HG03342 (cell line): ENCODE data around the gene GPR27.

Experiments
- ATAC-seq: cut with Tn5 transposase; IDR thresholded peaks from one replicate; pipeline ENCODE4 v1.9.1; 2021; ENCODE audit warnings: mild to moderate bottlenecking, moderate library complexity; ENCODE audit not compliant: unreplicated experiment

The GPR27 gene

GRCh38 chr3:71728632-71729342, 24.9 kb upstream of the GPR27 start:
- ATAC-seq = no peak

DNA sequence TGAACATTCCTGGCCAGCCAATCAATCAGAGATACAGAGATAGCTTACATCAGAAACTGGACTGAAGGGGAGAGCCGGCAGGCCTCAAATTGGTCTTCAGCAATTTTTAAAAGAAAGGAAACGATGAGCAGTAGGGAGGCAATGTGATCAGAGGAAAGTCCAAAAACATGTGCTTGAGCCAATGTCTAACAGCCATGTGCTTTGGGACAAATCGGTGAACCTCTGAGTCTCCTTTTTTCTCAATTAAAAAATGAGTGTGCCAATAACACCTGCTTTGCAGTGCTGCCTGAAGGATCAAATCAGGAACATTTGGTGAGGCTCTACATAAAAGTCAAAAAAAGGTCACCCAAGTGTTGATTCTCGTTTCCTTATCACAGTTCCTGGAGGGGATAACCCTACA, 21.0 kb upstream of the GPR27 start:
- ATAC-seq = no peak

- no peak for ATAC-seq
Measured at GRCh38 chr3:71733319-71733718, 20.3 kb upstream of the GPR27 start.

GRCh38 chr3:71734881-71735280, 18.8 kb upstream of the GPR27 start:
- ATAC-seq = no peak

DNA sequence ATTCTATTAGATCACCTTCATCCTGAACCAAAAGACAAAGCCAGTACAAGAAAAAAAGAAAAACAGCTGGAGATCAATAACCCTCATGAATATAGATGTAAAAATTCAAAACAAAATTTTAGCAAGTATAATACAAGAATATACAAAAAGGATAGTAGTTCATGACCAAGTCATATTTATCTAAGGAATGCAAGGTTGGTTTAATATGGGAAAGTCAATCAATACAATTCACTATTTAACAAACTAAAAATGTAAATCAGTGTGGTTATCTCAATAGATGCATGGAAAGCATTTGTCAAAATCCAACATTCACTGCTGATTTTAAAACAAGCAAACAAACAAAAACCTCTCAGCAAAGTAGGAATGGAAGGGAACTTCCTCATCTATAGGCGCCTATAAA, 11.0 kb upstream of the GPR27 start:
- no peak for ATAC-seq

GRCh38 chr3:71744738-71745137, 8.9 kb upstream of the GPR27 start:
- no peak for ATAC-seq

DNA sequence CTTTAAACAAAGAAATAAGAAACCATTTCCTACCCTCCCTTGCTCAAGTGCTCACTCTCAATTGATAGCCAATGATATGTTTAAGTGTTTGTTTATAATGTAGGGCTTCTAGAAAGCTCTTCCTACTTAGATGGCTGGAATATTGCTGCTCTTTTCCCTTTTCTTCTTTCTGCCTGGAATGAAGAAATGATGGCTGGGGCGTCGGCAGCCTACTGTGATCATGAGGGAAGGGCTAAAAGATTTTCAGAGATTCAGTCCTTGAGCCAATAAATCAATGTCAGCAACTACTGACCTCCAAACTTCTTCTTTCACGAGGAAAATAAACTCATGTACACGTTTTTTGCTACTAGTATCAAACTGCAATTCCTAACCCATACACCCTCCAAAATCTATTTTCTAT, 2.1 kb upstream of the GPR27 start:
- no peak for ATAC-seq

DNA sequence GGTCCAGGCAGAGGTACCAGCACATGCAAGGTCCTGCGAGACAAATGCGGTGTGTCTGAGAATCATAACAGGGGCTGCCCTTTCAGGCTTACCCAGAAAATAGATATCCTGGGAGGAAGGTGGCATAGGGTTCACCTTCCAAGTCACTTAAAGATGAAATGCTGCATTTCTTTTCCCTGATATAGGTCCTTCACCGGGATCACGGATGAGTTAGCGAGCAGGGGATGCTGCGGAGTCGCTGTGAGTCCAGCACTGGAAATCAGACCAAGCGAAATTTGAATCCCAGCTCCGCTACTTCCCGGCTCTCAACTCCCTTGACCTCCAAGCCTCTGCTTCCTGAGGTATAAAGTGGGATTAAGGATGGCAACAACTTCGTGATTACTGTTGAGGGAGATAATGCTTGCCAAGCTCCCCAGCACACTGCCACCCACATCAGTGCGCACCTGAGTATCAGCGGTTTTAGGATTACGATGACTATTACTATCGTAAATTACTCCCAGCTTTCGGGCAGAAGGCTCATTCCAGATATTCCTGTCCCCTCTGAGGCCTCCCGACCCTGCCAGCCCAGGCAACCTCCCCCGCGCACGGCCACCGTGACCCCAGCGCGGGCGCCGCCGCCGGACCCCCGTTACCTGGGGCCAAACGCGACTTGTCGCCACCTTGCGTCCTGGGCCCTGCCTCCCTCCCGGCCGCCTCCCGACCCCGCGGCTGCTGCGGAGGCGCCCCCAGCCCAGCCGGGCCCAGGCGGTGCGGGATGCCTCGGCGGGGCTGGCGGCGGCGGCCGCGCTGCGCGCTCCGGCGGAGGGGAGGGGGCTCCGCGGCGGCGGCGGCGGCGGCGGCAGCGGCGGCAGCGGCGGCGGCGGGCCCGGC, 589 bp upstream of the GPR27 start:
- ATAC-seq = no peak

GRCh38 chr3:71754610-71755253, 1.1 kb downstream of the GPR27 start:
- ATAC-seq = no peak

- no peak for ATAC-seq
Measured at GRCh38 chr3:71758091-71758490, 4.4 kb downstream of the GPR27 start.

DNA sequence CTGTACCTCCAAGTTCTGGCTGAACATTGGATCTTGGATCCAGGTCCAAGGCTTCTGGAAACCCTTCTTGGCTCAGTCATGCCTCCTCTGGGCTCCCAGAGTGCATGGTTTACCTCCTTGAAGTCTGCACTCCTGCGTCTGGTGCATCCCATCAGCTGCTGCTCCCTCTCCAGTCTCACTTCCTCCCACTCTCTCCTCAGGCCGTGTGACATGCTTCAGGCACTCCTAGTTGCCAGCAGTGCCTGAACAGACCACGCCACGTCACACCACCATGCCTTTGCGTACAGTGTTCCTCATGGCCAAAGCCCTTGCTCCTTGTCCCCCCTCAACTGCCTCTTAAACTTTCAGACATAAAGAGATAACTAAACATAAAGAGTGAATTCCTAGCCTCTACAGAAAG, 5.7 kb downstream of the GPR27 start:
- ATAC-seq = no peak

DNA sequence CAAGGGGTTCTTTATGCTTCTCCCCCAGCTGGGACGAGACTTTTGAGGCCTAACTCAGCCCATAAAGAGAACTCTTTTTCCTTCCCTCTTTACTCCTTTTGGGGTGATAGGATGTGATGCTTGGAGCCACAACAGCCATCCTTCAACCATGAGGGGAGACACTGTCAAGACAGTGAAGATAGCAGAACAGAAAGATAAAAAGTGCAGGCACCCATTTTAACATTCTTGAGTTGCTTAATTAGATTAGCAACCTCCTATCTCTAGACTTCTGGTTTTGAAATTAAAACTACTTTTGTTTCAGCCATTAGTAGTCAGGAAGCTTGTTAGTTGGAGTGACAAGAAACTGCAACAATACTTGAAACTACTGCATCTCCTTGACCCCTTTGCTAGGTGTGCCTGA, 6.5 kb downstream of the GPR27 start:
- ATAC-seq = no peak

GRCh38 chr3:71763426-71763825, 9.8 kb downstream of the GPR27 start:
- ATAC-seq = no peak

DNA sequence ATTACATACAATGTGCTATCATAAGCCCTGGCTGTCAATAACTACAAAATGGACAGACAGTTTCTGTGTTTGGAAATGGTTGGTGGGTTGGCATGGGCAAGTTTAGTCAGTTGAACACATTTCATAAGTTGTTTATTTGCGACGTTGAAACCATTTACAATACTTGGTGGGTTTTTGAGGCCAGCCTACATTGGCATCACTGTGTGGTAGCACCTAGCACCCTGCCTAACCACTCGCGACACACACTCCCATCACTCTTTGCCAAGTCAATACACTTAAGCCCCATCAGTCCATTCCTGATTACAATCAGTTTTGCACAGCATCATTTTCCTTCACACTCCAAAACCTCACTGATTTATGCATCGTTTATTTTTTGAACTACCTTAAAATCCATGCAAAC, 17.5 kb downstream of the GPR27 start:
- ATAC-seq = no peak

DNA sequence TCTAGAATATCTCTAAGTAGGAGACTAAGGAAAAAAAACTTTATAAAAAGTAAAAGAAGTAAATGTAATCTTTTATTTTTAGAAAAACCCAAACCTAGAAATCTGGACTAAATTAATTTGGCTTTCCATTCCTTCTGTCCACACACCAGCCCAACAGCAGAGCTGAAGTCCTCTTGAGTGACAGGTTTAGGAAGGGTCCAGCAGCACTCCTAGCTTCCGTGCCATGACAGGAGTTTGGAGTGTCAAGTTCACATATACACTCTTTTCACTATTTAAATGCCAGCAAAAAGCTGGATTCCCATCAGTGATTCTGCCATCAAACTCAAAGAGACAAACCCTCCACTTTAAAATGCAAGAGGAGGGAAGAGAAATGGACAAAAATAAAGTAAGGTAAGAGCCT, 18.2 kb downstream of the GPR27 start:
- no peak for ATAC-seq

DNA sequence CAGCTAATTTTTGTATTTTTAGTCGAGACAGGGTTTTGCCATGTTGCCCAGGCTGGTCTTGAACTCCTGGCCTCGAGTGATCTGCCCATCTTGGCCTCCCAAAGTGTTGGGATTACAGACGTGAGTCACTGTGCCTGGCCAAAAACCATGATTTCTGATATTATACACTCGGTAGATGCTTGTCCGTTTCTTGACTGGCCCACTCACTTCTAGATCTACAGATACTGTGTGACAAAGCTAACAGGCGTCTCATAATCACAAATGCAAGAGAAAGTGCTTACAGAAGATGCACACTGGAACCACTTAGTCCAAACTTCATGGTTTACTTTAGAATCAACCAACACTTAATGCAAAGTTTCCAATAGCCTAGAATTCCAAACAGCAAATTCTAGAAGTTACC, 22.9 kb downstream of the GPR27 start:
- no peak for ATAC-seq

DNA sequence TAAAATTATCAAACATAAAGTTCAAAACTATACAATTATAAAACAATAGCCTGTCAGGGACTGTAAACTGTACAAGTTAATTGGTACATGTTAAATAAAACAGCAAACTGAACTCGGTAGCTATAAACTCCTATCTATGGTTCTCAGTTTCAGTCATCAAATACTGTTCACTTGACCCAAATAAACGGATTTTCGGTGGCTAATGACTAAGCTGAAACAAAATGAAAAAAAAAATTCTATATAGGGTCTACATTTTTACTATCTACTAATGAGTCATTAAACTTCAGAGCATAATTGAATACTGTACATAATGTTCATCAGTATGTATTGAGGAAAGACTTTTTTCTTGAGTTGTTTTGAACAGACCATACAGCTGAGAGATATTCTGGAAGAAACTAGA, 24.7 kb downstream of the GPR27 start:
- ATAC-seq = no peak

DNA sequence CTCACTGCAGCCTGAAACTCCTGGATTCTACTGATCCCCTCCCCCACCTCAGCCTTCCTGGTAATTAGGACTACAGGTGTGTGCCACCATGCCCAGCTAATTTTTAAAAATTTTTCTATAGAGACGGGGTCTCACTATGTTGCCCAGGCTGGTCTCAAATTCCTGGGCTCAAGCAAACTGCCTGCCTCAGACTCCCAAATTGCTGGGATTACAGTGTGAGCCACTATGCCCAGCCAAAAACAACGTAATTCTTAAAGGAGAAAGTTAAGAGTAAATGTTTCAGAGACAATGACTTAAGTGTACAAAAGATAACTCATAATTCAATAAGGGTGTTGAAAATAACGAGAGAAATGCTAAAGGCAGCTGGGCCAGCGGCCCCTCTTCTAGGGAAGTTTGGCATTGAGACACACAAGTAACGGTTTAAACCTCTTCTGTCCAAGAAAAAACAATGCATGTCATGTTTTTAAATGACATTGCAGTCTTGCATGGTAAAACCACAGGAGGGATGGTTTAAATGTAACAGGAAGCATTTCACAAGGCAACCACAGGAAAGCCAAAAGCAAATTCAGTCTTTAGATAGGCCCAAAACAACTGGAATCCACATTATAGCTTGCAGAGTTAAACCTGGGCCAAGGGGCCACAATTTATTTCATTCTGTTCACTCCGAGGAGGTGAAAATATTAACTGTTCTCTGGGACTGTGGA, 26.2 kb downstream of the GPR27 start:
- ATAC-seq = no peak

GRCh38 chr3:71780430-71780829, 26.8 kb downstream of the GPR27 start:
- no peak for ATAC-seq

GRCh38 chr3:71783152-71783551, 29.5 kb downstream of the GPR27 start:
- no peak for ATAC-seq

GRCh38 chr3:71784201-71784913, 30.7 kb downstream of the GPR27 start:
- no peak for ATAC-seq
